ENCODE results near the gene SYNGR3.

The SYNGR3 gene

GRCh38 chr16:1984347-1985225 lies 5.2 kb upstream of the SYNGR3 start:
- ATAC-seq (ENCODE audit: low read depth): no peak
- peak overlapping the region; percentile 70 for H3K4me3 ChIP-seq (ENCODE audit: severe bottlenecking)

GRCh38 chr16:1985466-1986150 lies 4.2 kb upstream of the SYNGR3 start:
- no peak for TF ChIP-seq CTCF (IDR thresholded peaks at IDR 0.05; ENCODE audit: poor library complexity, severe bottlenecking)
- H3K4me3 ChIP-seq (ENCODE audit: severe bottlenecking): peak overlapping the region; percentile 70
- DNase-seq (ENCODE audit: low spot score) (no peak), ATAC-seq (ENCODE audit: low read depth) (no peak)
- H3K9me3 ChIP-seq (ENCODE audit: severe bottlenecking): no peaks in the 10 kb centered on the region
- peaks cover 3% of the 10 kb centered on the region for H3K27me3 ChIP-seq (ENCODE audit: insufficient read depth, poor library complexity, severe bottlenecking)
- peaks cover 19% of the 10 kb centered on the region for H3K36me3 ChIP-seq (ENCODE audit: low read depth)
- peak overlapping the region; percentile 47 for H3K27ac ChIP-seq (ENCODE audit: poor library complexity, severe bottlenecking)
- H3K4me1 ChIP-seq (ENCODE audit: insufficient read depth, poor library complexity, severe bottlenecking): peaks cover 5% of the 10 kb centered on the region

More at GRCh38 chr16:1984347-1985225, 5.2 kb upstream of the SYNGR3 start:
- Histone ChIP-seq H3K4me1 (ENCODE audit: insufficient read depth, poor library complexity, severe bottlenecking) (peaks cover 5% of the 10 kb centered on the region), H3K36me3 (ENCODE audit: low read depth) (peaks cover 19% of the 10 kb centered on the region), H3K27me3 (ENCODE audit: insufficient read depth, poor library complexity, severe bottlenecking) (no peaks in the 10 kb centered on the region), H3K27ac (ENCODE audit: poor library complexity, severe bottlenecking) (peak overlapping the region; percentile 47), H3K9me3 (ENCODE audit: severe bottlenecking) (no peaks in the 10 kb centered on the region)
- no peak for TF ChIP-seq CTCF (IDR thresholded peaks at IDR 0.05; ENCODE audit: poor library complexity, severe bottlenecking)
- no peak for DNase-seq (ENCODE audit: low spot score)

- Histone ChIP-seq H3K27me3 (ENCODE audit: insufficient read depth, poor library complexity, severe bottlenecking) (peaks cover 5% of the 10 kb centered on the region), H3K4me1 (ENCODE audit: insufficient read depth, poor library complexity, severe bottlenecking) (peaks cover 8% of the 10 kb centered on the region), H3K9me3 (ENCODE audit: severe bottlenecking) (no peaks in the 10 kb centered on the region), H3K27ac (ENCODE audit: poor library complexity, severe bottlenecking) (no peak overlapping the region), H3K4me3 (ENCODE audit: severe bottlenecking) (no peak overlapping the region), H3K36me3 (ENCODE audit: low read depth) (peaks cover 19% of the 10 kb centered on the region)
- no peak for DNase-seq (ENCODE audit: low spot score)
- ATAC-seq (ENCODE audit: low read depth): no peak
- TF ChIP-seq CTCF (IDR thresholded peaks at IDR 0.05; ENCODE audit: poor library complexity, severe bottlenecking): no peak
Observed at GRCh38 chr16:1987198-1987597, 2.6 kb upstream of the SYNGR3 start.

GRCh38 chr16:1990101-1990350 lies 256 bp downstream of the SYNGR3 start:
- ATAC-seq (ENCODE audit: low read depth): no peak
- Histone ChIP-seq H3K4me3 (ENCODE audit: severe bottlenecking) (peak overlapping the region; percentile 48), H3K4me1 (ENCODE audit: insufficient read depth, poor library complexity, severe bottlenecking) (peaks cover 6% of the 10 kb centered on the region), H3K27ac (ENCODE audit: poor library complexity, severe bottlenecking) (no peak overlapping the region), H3K9me3 (ENCODE audit: severe bottlenecking) (no peaks in the 10 kb centered on the region), H3K27me3 (ENCODE audit: insufficient read depth, poor library complexity, severe bottlenecking) (peaks cover 5% of the 10 kb centered on the region), H3K36me3 (ENCODE audit: low read depth) (peaks cover 17% of the 10 kb centered on the region)
- TF ChIP-seq CTCF (IDR thresholded peaks at IDR 0.05; ENCODE audit: poor library complexity, severe bottlenecking): no peak
- DNase-seq (ENCODE audit: low spot score): no peak

All from RWPE2 (cell line).